ENCODE results near the gene WDR75. TPM values are rescaled to one million over a fixed set of nuclear protein-coding genes. Genes with fewer than 3 reads are reported as not detected.

The WDR75 gene
- total RNA-seq, 1 donor from 2014 or later, result 64.4 TPM

- DNase-seq (ENCODE audit: low spot score in 2 of 2), result no peak
- FAIRE-seq, result no peak
Observed at GRCh38 chr2:189492451-189492850, 51.2 kb downstream of the WDR75 start.

GRCh38 chr2:189498205-189498604 lies 56.9 kb downstream of the WDR75 start:
- DNase-seq (ENCODE audit: low spot score in 2 of 2) (no peak), FAIRE-seq (no peak)

- FAIRE-seq, result no peak
- no peak for DNase-seq (ENCODE audit: low spot score in 2 of 2)
Observed at GRCh38 chr2:189499137-189499536, 57.9 kb downstream of the WDR75 start.

- no peak for DNase-seq (ENCODE audit: low spot score in 2 of 2)
- FAIRE-seq, result no peak
Observed at GRCh38 chr2:189500456-189501160, 59.3 kb downstream of the WDR75 start.

- DNase-seq (ENCODE audit: low spot score in 2 of 2) (no peak), FAIRE-seq (no peak)
Observed at GRCh38 chr2:189501487-189501886, 60.2 kb downstream of the WDR75 start.

- FAIRE-seq (no peak), DNase-seq (ENCODE audit: low spot score in 2 of 2) (no peak)
Observed at GRCh38 chr2:189502714-189503113, 61.4 kb downstream of the WDR75 start.

GRCh38 chr2:189504238-189504637 lies 63.0 kb downstream of the WDR75 start:
- no peak for DNase-seq (ENCODE audit: low spot score in 2 of 2)
- no peak for FAIRE-seq

GRCh38 chr2:189505492-189505891 lies 64.2 kb downstream of the WDR75 start:
- FAIRE-seq, result no peak
- DNase-seq (ENCODE audit: low spot score in 2 of 2), result no peak

GRCh38 chr2:189506514-189506976 lies 65.3 kb downstream of the WDR75 start:
- no peak for DNase-seq (ENCODE audit: low spot score in 2 of 2)
- FAIRE-seq, result no peak

GRCh38 chr2:189511210-189511959 lies 70.1 kb downstream of the WDR75 start:
- DNase-seq (ENCODE audit: low spot score in 2 of 2), result no peak

GRCh38 chr2:189511960-189512319 lies 70.7 kb downstream of the WDR75 start:
- FAIRE-seq, result no peak

More at GRCh38 chr2:189511210-189511959, 70.1 kb downstream of the WDR75 start:
- no peak for FAIRE-seq

GRCh38 chr2:189512879-189513278 lies 71.6 kb downstream of the WDR75 start:
- FAIRE-seq (no peak), DNase-seq (ENCODE audit: low spot score in 2 of 2) (no peak)

More at GRCh38 chr2:189511960-189512319, 70.7 kb downstream of the WDR75 start:
- no peak for DNase-seq (ENCODE audit: low spot score in 2 of 2)

GRCh38 chr2:189514104-189514503 lies 72.8 kb downstream of the WDR75 start:
- no peak for FAIRE-seq
- no peak for DNase-seq (ENCODE audit: low spot score in 2 of 2)

GRCh38 chr2:189515264-189515663 lies 74.0 kb downstream of the WDR75 start:
- FAIRE-seq (no peak), DNase-seq (ENCODE audit: low spot score in 2 of 2) (no peak)

- DNase-seq (ENCODE audit: low spot score in 2 of 2), result no peak
- FAIRE-seq, result no peak
Observed at GRCh38 chr2:189516546-189516945, 75.3 kb downstream of the WDR75 start.

GRCh38 chr2:189517847-189518535 lies 76.7 kb downstream of the WDR75 start:
- no peak for FAIRE-seq
- no peak for DNase-seq (ENCODE audit: low spot score in 2 of 2)

GRCh38 chr2:189519631-189520387 lies 78.5 kb downstream of the WDR75 start:
- FAIRE-seq (no peak), DNase-seq (ENCODE audit: low spot score in 2 of 2) (no peak)

- FAIRE-seq, result no peak
- DNase-seq (ENCODE audit: low spot score in 2 of 2), result no peak
Observed at GRCh38 chr2:189521699-189522434, 80.6 kb downstream of the WDR75 start.

- FAIRE-seq, result no peak
- DNase-seq (ENCODE audit: low spot score in 2 of 2), result no peak
Observed at GRCh38 chr2:189522435-189523151, 81.3 kb downstream of the WDR75 start.

Measured in frontal cortex (tissue), 4 donors.